GM18519 (cell line): Measurements from ENCODE around the gene LUC7L3.
A peak's percentile ranks its signal among the peaks of the same experiment; 100 is the strongest.
"Not testable (repeated sequence)": the region's sequence is repeated elsewhere in the genome, so short reads cannot be mapped to it uniquely, and the experiment has no call there.

Source experiments
- ATAC-seq: cut with Tn5 transposase; IDR thresholded peaks from one replicate; pipeline ENCODE4 v1.9.1; 2021; ENCODE audit warnings: mild to moderate bottlenecking, moderate library complexity; ENCODE audit not compliant: unreplicated experiment, low FRiP score

Gene LUC7L3

DNA sequence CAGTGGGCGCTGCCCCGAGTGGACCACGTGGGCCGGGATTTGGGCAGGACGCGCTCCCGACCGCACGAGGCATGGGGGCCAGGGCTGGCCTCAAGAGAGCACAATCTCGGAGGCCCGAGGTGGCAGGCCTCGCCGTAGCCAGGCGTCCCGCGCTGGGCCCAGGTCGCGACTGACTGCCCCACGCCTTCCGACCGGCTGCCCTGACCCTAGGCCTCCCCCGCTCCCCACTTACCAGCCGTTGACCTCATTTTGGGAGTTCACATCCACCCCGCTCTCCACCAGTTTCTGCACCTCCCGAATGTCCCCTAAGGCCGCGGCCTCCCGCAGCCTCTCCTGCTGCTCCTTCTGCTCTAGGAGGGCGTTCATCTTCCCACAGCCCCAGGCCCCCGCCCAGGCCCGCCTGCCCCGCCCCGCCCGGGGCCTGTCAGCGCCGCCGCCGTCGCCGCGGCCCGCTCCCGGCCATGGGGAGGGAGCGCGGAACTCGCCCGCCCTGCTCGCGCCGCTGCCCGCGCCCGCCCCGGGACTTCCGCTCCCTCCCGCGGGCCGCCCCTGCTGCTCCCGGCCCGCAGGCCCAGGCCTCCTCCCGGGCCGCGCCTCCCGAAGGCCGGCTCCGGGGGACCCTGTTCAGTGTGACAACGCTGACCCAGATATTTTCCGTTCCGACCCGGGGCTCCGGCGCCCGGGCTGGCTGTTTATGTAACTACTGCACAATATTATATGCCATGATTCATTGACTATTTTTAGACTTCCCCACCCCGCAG lies 11.9 kb upstream of the LUC7L3 start, which contains the start of gene ANKRD40:
Gene ANKRD40, minus strand, starts transcription at position 626 of the 761 bp plus-strand sequence. Its CDS starts 260 bp downstream, at position 366.
- peak; percentile 58 for ATAC-seq

DNA sequence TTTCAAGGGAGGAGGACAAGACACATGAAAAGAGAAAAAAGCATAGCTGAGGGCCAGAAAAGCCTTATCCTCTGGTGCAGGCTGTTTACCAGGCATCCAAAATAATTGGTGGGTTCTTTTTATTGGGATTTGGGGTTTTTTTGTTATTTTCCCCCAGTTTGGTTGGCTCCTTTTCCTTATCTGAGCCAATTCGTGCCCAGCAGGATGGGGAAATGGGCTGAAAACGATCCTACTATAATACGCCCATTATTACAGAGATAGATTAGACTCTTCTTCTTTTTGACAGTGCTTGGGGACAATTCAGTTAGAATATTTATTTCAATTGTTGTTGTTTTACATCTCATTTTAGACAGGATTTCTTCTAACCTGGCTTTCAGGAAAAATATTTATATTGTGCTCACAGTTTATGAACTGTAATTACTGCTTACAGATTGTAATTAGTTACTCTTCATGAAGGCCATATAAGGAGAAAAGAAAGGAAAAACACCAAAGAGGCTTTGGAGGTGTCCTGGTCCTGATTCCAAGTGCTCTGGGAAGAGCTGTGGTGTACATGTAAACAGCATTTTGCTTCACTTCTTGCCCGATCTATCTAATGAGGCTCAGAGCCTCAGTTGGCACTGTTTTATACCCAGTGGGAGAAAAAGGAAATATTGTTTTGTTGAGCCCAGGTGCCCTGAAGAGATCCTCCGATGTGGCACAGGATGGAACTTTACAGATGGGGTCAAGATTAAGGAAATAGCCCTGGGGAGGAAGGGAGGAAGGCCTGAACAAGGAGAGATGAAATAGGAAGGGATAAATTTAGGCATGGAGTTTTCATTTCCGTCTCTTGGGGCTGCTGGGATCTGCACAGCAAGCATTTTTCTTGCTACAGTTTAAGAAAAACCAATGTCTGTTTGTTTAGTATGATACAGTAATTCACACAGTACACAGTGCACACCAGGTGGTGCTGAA lies 11.1 kb upstream of the LUC7L3 start:
- no peak for ATAC-seq

DNA sequence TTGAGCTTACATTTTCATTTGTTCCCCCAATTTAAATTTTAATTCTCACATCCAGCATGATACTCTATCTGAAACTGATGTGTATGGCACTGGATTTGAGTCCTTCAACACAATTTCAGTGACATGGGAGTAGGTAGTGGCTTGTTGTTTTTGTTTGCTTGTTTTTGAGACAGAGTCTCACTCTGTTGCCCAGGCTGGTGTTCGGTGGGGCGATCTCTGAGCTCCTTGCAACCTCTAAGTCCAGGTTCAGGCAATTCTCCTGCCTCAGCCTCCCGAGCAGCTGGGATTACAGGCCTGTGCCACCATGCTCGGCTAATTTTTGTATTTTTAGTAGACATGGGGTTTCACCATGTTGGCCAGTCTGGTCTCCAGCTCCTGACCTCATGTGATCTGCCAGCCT lies 10.3 kb upstream of the LUC7L3 start:
- not testable (repeated sequence) for ATAC-seq

DNA sequence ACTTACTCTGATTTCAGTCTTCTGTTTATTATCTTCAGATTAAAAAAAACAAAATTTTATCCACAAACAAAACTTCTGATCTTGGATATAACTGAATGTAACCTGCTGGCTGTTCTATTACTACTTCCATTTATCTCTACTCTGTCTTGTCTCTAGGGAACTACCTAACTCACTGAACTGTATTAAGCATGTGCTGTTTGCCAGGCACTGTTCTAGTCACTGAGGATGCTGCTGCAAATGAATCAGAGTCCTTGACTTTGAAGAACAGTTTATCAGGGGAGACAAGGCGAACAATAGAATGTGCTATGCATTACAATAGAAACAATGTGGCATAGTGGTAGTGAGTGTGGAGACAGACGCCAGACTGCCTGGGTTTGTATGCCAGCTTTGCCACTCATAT lies 9.4 kb upstream of the LUC7L3 start:
- no peak for ATAC-seq

DNA sequence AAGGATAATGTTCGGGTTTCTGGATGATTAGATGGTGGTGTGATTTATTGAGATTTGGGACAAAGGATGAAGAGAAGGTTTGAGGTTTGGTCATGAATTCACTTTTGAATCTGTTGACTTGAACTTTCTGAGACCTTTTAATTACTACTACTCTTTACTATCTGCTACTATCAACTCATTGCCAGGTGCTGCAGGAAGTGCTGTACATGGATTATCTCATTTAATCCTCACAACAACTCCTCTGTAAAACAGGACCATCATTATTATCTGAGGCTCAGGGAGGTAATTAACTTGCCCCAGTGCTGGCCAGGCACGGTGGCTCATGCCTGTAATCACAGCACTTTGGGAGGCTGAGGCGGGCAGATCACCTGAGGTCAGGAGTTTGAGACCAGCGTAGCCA lies 8.8 kb upstream of the LUC7L3 start:
- no peak for ATAC-seq

DNA sequence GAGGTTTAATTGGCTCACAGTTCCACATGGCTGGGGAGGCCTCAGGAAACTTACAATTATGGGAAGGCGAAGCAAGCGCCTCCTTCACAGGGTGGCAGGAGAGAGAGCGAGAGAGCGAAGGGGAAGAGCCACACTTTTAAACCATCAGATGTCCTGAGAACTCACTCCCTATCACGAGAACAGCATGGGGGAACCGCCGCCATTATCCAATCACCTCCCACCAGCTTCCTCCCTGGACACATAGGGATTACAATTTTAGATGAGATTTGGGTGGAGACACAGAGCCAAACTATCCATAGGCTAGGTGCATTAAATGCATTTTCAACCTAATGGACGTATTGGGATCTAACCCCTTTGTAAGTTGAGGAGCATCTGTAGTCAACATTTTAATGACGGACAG lies 6.8 kb upstream of the LUC7L3 start:
- ATAC-seq = no peak

DNA sequence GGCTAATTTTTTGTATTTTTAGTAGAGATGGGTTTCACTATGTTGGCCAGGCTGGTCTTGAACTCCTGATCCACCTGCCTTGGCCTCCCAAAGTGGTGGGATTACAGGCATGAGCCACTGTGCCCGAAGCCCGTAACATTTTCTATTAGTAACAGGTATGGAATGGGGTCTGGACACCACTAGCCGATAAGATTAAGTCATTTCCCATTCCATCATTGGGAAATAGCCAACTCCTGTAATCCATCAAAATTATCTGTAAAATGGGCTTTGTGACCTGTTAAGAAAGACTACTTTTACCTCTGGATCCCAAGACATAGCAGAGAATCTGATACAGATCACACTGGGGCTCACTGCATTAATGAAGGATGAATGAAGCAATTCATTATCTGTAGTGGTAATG lies 3.9 kb upstream of the LUC7L3 start:
- no peak for ATAC-seq

DNA sequence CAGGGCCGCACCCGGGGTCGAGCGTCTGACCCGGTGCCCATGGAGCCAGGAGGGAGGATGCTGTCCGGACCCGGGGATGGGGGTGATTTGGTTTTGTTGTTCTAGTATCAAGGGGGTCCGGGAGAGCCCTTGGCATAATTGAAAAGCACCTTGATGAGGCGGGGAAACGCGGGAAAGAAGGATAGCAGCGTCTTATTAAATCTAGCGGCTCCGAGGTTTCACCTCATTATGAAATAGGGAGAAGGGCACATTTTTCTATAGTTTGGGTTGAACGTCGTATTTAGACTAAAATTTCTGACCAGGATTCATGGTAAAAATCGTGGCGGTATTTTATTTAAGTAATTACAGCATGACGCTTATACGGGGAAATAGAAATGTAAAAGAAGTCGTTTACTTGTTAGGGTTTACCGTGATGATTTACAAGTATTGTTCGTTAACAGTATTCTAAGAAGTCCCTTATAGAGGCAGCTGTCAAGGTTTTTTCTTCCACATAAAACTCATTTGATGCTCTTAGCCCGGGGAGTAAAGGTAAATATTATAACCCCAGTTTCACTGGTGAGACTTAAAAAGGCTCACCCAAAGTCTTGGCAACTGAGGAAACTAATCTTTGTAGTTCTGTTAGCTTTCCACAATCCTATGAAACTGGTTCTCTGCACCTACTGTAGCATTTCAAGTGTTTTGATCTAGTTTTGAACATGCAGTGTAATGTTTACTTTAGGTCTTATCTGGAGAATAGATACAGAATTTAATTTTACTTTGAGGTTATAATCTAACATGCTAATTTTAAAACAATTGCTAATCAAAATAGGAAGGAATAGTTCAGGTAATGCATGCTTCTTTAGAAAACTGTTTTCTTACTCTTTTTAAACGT lies 756 bp downstream of the LUC7L3 start:
- ATAC-seq = no peak

DNA sequence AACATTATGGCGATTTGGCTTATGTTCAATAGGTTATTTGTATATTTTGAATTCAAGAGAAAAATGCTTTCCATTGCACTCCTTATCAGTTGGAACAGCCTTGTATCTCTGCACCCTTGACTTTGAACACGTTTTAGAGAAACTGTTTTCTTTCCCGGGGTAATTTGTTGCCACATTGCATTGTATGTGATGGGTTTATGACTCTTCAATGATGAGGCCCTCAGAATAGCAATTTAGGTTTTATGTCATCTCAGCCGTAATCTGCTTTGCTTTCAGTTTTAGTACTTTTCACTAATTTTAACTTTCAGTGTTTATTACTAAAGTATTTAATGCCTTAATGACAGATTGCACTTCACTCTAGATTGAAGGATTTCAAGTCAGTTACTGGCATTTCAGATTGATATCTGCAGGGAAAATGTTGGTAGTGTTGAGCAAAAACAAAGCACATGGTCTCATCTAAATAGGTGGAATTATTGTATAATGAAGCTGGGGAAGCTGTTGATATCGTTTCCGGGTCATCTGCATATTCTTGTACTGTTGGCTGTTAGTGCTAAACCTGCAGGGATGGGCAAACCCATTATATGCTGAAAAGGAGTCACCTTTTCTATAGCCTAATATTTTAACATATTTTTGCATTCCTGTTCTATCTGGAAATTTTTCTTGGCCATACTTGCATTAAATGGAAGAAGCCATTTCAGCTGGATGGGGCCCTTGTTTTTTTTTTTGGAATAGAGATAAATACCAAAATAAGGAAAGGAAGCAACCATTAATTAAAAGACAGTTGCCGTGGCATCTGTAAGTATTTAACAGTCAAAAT lies 2.0 kb downstream of the LUC7L3 start:
- ATAC-seq = no peak

DNA sequence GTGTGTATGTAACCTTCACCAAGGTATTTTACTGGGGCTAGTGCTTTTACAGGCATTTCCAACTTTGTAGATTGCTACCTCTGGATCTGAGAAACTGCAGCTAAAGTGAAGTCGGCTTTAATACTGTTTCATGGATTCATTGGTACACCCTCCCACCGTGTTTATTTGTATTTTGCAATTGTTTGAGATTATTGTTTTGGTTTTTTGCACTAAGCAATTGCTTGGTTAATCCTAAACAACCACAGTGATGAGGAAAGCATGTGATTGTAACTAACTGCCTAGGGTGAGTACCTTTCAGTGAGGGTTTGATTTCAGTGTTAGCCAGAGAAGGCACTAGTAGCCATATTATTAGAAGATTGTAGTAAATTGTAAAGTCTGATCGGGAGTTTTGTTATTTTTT lies 3.3 kb downstream of the LUC7L3 start:
- ATAC-seq = no peak

DNA sequence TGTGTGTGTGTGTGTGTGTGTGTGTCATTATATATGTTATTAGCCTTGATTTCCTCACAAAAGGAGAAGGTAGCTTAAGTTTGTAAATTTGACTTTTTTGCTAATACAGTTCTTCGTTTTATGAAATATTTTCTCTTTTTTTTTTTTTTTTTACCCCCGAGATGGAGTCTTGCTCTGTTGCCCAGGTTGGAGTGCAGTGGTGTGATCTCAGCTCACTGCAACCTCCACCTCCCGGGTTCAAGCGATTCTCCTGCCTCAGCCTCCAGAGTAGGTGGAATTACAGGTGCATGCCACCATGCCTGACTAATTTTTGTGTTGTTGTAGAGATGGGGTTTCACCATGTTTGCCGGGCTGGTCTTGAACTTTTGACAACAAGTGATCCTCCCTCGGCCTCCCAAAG lies 5.2 kb downstream of the LUC7L3 start:
- not testable (repeated sequence) for ATAC-seq

DNA sequence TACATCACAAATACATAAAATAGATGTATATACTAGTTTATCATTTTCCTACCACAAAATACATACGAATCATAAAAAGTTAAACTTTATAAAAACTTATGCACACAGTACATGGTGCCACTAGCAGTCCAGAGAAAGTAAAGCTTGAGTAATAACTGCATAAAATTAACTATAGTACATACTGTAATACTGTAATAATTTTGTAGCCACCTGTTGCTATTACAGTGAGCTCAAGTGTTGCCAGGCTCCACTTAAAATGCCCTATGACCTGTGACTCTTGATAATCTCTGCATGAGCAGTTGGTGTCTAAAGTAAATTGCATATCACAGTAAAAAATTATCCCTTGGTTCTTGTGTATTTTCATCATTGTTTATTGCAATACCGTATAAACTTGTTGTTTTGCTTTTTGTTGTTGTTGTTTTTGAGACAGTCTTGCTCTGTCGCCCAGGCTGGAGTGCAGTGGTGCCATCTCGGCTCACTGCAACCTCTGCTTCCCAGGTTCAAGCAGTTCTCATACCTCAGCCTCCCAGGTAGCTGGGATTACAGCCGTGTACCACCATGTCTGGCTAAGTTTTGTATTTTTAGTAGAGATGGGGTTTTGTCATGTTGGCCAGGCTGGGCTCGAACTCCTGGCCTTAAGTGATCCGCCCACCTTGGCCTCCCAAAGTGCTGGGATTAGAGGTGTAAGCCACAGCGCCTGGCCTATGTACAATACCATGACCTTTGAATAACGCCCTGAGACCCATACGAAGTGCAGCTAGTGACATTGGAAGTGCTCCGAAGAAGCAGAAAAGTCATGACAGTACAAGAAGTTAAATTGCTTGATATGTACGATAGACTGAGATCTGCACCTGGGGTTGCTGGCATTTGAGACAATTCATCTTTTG lies 6.6 kb downstream of the LUC7L3 start:
- no peak for ATAC-seq

DNA sequence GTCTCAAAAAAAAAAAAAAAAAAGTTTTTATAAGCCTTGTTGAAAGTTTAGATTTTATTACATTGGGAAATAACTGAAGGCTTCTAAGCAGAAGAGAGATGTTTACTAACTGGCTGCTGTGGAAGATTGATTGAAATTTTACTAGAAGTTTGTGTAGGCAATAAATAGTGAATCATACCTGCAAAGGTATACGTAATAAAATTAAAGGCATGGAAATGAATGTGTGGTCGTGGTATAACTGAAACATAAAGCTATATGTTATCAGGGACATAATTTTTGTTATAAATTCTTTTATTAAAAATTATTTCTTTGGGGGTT lies 8.7 kb downstream of the LUC7L3 start:
- ATAC-seq = no peak

DNA sequence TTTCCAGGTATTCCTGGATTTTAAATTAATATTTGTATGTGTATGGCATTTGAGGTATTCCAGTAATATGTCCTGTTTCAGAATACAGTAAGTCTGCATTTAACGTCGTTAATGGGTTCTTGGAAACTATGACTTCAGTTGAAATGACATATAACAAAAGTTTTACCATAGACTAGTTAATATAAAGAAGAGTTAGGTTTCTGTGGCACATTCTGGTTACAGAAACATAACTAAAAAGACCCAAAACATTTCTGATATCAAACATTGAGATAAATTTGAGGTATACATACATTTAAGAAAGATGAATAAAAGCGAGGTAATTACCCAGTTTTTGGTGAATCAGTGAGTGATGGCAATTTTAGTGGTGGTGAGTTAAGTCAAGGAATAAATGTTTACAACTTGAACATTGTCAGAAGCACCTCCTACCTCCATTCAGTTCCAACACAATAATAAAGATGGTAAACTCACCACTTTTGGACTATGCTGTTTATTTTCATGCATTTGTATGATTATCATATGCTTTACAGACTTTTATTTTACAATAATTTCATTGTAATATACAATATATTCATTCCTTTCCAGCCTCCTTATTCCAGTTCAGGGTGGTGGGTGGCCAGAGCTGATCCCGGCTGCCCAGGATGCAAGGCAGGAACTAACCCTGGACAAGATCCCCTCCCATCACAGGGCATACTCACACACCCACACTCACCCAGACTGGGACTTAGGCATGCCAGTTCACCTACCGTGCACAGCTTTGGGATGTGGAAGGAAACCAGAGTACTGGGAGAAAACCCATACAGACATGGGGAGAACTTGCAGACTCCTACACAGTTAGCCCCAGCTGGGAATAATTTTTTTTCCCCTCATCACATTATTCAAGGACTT lies 9.7 kb downstream of the LUC7L3 start:
- ATAC-seq = no peak

DNA sequence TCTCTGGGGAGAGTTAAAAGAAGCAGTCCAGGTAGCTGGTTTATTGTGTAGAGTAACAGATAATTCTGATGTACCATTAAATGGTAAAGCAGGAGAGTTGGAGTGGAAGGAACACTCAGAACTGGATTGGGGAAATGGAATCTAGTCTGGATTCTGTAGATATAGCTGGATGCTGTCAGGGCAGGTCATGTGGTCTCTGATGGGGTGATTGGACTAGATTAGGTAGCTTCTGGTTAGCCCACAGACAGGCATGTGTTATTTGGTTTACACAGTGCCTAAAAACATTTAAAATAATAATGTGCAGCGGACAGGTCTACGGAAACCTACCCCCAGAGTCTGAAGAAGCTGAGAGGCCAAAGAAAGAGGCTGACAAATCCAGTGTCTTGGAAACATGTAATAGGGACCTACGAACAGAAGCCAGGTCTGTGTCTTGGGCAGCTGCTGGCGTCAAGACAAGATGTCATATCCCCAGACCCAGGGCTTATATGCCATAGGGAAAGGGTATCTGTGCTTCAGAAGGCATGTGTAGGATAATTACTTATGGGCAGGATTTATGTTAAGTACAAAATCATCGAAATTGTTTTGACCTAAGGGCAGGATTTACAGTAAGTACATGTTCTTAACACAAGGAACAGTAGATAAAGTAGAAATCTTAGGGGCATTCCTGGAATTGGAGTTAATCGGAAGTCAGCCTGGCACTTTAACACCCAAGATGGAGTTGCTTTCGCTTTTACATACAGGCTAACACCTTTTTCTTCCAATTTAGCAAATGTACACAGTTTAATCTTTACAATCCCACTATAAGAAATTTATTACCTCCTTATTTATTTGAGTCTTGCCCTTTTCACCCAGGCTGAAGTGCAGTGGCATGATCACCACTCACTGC lies 12.4 kb downstream of the LUC7L3 start:
- no peak for ATAC-seq

DNA sequence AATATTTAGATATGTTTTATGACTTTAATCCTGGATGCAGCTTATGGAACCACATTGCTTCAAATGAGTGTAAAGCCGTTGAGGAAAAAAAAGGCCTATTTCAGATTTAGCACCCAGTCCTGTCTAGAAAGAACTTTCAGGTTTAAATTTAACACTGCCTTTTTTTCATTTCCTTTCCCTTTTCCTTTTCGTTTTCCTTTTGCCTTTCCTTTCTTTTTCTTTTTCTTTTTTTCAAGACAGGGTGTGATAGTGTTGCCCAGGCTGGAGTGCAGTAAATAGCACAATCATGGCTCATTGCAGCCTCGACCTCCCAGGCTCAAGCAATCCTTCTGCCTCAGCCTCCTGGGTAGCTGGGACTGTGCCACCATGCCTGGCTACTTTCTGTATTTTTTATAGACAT lies 15.9 kb downstream of the LUC7L3 start:
- no peak for ATAC-seq

DNA sequence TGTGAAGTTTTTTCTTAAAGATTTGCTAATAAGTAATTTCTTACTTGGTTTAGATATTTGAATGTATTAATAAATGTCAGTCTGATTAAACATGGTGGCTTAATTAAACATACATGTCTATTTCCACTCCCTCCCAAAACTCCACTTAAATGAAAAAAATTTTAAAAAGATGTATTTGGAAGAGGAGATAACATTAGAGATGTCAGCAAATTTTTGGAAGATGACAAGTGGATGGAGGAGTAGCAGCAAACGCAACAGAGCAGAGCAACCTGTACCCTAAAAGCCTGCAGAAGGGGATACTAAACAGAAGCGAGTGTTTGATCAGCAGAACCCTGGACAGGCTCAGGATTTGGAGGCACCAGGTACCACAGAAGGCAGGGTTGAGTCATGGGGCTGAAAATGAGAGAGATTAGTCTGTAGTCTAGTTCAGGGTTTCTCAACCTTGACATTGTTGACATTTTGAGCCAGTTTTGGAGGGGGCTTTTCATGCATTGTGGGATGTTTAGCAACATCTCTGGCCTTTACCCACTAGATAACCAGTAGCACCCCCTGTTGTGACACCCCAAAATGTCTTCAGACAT lies 17.8 kb downstream of the LUC7L3 start:
- no peak for ATAC-seq
